Activated T-cell treated with anti-CD3 and anti-CD28 coated beads, Interleukin-2, amount 50 U/mL, for 1 hour (primary cell): ENCODE data around the gene DLEU7.

Experiments used
- DNase-seq: peaks from one replicate; pipeline ENCODE4 v3.0.0-alpha.2; 2020

DLEU7 gene

GRCh38 chr13:50843257-50844083 lies at the start of gene DLEU7:
TSS of gene DLEU7 (minus strand) at chr13:50843692. CDS start at chr13:50843646, 46 bp downstream.
- no peak for DNase-seq

GRCh38 chr13:50892210-50892944 lies 48.9 kb upstream of the DLEU7 start:
- DNase-seq: peak; percentile 36

- DNase-seq: no peak
These were observed 47.7 kb upstream of the DLEU7 start for GRCh38 chr13:50891206-50891605.

- no peak for DNase-seq
These were observed 45.8 kb upstream of the DLEU7 start for GRCh38 chr13:50889317-50889716.

DNA sequence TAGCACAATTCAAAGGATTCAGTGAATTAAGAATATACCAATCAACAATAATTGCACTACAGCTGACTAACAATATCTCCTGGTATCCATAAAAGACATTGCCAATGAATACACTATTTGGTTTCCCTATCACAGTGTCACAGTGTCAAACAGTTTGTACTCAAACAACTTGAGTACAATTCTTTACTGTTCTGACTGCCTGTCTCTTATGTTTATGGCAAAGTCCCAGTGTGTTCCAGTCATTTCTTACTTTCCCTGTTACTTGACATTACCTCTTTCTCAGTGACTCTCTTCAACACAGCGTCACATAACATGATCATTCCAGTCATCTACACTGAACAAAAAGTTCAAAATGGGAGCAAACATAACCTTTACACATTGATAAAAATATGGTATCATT lies 44.9 kb upstream of the DLEU7 start:
- no peak for DNase-seq

DNA sequence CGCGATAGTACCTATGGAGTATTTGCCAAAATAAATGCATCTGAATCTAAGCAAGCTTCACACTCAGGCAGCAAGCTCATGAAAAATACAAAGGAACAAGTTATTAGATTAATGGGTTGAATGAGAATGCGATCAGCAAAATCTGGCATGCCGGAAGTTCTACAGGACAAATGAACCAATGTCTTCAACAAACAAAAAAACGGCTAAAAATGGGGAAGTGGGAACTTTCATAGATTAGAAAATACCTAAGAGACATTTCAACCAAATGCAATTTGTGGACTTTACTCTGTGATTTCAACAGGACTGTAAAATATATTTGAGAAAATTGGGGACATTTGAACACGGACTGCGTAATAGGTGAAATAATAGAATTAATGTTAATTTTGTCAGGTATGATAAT lies 43.7 kb upstream of the DLEU7 start:
- DNase-seq: no peak

DNA sequence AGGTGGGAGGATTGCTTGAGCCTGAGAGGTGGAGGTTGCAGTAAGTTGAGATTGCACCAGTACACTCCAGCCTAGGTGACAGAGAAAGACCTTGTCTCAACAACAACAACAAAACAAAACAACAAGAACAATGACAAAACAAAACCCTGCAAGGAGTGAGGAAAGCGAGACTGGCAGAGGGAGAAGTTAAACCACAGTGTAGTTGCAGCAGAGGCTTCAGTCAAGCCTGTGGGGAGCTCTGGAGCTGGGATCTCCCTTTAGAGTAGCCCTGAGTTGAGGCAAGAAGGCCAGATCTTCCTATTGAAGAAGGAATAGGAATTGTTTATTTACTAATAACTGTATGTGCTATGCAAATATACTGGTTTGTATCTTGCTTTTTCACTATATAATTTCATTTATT lies 40.8 kb upstream of the DLEU7 start:
- DNase-seq: no peak

- no peak for DNase-seq
These were observed 40.2 kb upstream of the DLEU7 start for GRCh38 chr13:50883728-50884127.

DNA sequence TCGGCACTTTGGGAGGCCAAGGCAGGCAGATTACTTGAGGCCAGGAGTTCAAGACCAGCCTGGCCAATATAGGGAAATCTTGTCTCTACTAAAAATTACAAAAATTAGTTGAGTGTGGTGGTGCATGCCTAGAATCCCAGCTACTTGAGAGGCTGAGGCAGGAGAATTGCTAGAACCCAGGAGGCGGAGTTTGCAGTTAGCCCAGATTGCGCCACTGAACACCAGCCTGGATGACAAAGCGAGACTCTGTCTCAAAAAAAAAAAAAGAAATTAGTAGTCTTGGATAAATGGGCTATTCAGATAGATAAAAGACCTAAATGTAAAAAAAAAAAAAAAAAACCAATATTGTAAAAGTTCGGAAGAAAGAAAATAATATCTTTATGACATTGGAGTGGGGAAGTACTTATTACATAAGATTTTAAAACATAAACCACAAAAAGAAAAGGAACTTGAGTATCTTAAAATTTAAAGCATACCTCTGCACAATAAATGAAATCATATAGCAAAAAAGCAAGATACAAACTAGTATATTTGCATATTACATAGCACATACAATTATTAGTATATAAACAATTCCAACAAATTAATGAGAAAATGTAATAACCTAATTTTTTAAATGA lies 39.4 kb upstream of the DLEU7 start:
- DNase-seq: no peak

DNA sequence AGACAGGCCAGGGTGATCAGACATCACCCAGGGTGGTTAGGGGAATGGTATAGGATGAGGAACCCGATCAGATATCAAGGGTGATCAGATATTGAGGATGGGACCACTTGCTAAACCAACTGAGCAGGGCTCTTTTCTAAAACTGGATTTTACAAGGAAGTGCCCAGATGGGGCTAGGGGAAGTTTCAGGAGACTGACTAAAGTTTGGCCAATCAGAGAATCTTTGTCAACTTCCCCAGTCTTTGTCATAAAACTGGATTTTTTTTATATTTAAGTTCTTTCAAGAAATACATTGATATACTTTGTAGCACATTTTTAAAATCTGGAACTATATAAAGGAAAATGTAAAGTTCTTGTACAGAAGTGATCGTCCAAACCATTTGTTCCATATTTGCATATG lies 30.5 kb upstream of the DLEU7 start:
- no peak for DNase-seq

GRCh38 chr13:50873467-50873866 lies 30.0 kb upstream of the DLEU7 start:
- no peak for DNase-seq

DNA sequence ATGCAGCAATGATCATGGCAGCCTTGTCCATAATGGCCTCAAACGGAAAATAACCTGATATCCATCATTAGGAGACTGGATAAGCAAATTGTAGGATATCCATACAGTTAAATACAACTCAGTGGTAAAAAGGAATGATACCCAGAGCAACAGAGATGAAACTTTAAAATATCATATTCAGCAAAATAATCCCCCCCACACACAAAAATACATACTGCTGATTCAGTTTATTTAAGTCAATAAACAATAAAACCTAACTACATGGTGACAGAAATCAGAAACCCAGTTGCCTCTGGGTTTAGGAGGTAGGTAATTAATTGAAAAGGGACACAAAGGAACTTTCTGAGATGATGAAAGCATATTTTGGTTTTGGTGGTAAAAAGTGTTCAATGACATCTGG lies 27.9 kb upstream of the DLEU7 start:
- no peak for DNase-seq

- DNase-seq: no peak
These were observed 24.1 kb upstream of the DLEU7 start for GRCh38 chr13:50867637-50867945.

- DNase-seq: no peak
These were observed 23.5 kb upstream of the DLEU7 start for GRCh38 chr13:50866817-50867636.

GRCh38 chr13:50864492-50864891 lies 21.0 kb upstream of the DLEU7 start:
- no peak for DNase-seq

DNA sequence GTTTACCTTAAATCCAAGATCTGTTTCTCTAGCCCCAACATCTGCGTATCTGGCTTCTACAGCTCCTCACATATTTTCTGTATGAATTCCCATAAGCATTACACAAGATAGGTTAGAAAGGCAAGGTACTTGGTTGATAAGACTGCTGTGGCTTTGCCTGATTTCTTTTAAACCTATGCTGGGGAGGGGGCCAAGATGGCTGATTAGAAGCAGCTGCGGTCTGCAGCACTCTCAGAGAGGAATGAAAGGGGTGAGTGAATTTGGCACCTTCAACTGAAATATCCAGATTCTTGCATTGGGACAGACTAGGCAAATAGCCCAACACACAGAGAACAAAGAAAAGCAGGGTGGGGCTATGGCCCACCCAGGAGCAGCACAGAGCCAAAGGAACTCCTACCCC lies 12.2 kb upstream of the DLEU7 start:
- DNase-seq: no peak

GRCh38 chr13:50850445-50850844 lies 7.0 kb upstream of the DLEU7 start:
- no peak for DNase-seq

- DNase-seq: no peak
These were observed 4.0 kb upstream of the DLEU7 start for GRCh38 chr13:50847501-50847900.

DNA sequence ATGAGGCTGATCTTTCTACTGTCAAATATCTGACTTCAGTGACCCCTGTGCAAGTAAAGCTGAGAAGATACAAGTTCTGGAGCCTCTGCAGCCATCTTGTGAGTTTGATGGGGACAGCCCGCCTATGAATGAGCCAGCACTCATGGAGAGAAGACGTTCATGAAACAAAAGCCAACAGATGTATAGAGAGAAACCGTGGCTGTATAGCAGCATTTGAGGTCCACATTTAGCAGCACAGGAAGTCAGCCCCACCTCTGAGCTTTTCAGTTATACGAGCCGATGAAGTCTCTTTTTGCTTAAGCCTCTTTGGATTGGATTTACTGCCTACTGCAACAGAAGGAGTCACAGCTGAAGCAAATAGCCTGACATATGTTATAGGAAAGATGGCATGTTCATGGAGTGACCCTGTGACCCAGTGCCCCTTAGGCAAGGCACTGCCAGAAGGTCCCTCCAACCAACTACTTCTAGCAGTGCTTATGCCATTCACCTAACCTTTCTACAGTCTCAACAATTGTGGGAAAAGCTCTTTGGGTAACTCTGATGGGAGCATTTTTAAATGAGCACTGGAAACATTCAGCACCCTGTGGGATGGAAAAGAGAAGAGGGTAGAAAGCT lies 3.5 kb upstream of the DLEU7 start:
- DNase-seq: no peak

DNA sequence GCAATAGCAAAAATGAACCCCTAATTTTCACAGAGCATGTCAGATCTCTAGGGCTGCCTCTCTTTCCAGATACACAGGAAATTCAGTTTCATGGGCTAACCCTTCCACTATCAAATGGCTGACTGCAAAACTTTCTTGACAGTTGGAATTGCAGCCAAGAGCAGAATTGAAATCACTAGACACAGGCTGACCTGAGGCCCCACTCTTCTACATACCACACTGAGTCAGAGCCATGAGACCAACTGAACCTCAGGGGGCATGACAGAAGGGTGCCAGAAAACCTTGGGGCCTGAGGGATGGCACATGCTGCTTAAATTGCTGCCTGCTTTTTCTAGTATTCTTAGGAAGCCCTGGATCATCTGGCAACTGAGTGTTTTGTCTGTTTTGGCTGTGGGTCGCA lies 1.7 kb upstream of the DLEU7 start:
- no peak for DNase-seq

DNA sequence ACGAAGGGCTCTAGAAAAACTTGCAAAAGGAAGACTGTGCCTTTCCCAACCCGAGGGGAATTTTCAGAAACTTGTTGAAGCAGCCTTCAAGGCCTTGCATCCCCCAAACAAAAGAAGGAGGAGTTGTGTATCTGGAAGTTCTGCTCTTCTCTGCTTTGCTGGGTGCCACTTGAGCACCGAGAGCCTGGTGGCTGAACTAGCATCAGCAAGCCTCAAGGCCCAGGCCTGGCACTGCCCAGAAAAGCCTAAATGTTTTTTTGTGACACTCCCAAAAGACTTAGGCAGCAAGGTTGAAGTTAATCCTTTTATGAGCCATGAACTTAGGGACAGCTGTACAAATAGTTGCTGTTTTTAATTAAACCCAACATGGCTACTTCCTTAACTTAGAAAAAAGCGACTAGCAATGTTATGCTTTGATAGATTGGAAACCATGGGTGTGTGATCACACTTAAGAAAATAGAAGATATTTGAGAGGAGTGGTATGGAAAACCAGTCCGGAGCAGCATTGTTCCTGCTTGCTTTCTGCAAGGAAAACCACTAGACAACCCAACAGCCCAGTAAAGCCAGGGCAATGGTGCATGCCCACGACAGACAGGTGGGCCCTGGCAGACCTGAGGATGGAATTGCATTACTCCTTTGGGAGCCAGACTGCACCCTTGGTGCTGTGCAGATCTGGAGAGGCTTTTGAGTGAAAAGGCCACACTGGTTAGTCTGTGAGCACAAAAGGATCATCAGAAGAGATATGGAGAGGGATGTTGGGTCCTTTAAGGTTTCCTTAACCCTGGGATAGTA lies 788 bp upstream of the DLEU7 start:
- DNase-seq: no peak

GRCh38 chr13:50842990-50843256 lies 569 bp downstream of the DLEU7 start:
- no peak for DNase-seq
